ENCODE data around the gene STXBP1. TPM values are rescaled to one million over a fixed set of nuclear protein-coding genes. Genes with fewer than 3 reads are reported as not detected.

Gene STXBP1
- total RNA-seq, 6 experiments from 2014 or later = 1.8 to 13.5 (median 4.1) TPM

GRCh38 chr9:127568618-127568970 lies 43.5 kb upstream of the STXBP1 start:
- intact Hi-C loops (cut with DNase I) = no loop called here
- WGBS (ENCODE audit: insufficient coverage, low coverage, low lambda C conversion rate, missing lambda C conversion rate) = 4% methylated on average over 12 of the region's 50 CpGs
- no peak for DNase-seq
- peak overlapping the region; percentile 51 to 66 (median 62) for H3K4me3 ChIP-seq
- H3K4me1 ChIP-seq = peaks cover 0 to 33% (median 0%) of the 10 kb centered on the region in 4 donors
- no peaks in the 10 kb centered on the region for H3K27me3 ChIP-seq
- H3K27ac ChIP-seq = peak overlapping the region in 2 of 3 donors; percentile 47 to 75
- no peaks in the 10 kb centered on the region for H3K9me3 ChIP-seq
- ATAC-seq = no peak
- no peaks in the 10 kb centered on the region for H3K36me3 ChIP-seq
- TF ChIP-seq POLR2A (IDR thresholded peaks at IDR 0.05) (no peak), CTCF (IDR thresholded peaks at IDR 0.05) (no peak)

GRCh38 chr9:127568971-127569885 lies 42.8 kb upstream of the STXBP1 start:
- intact Hi-C loops (cut with DNase I) = no loop called here
- Histone ChIP-seq H3K27ac (peak overlapping the region; percentile 51 to 89 (median 69)), H3K4me1 (peaks cover 0 to 33% (median 0%) of the 10 kb centered on the region in 4 donors), H3K9me3 (no peaks in the 10 kb centered on the region), H3K4me3 (peak overlapping the region; percentile 53 to 66 (median 62)), H3K27me3 (no peaks in the 10 kb centered on the region), H3K36me3 (no peaks in the 10 kb centered on the region)
- peak; percentile 85 to 91 (median 87) for ATAC-seq
- TF ChIP-seq POLR2A (IDR thresholded peaks at IDR 0.05) (peak; percentile 29), CTCF (IDR thresholded peaks at IDR 0.05) (no peak)
- WGBS (ENCODE audit: insufficient coverage, low coverage, low lambda C conversion rate, missing lambda C conversion rate) = 1% methylated on average over 25 of the region's 78 CpGs
- peak; percentile 80 to 88 (median 84) for DNase-seq

GRCh38 chr9:127569886-127570401 lies 42.1 kb upstream of the STXBP1 start:
- peak overlapping the region in 1 of 3 donors; percentile 50 for H3K4me3 ChIP-seq
- H3K9me3 ChIP-seq = no peaks in the 10 kb centered on the region
- H3K4me1 ChIP-seq = peaks cover 0 to 33% (median 0%) of the 10 kb centered on the region in 4 donors
- peak overlapping the region in 2 of 3 donors; percentile 51 to 89 for H3K27ac ChIP-seq
- no peaks in the 10 kb centered on the region for H3K36me3 ChIP-seq
- no peaks in the 10 kb centered on the region for H3K27me3 ChIP-seq
- DNase-seq = no peak
- ATAC-seq = no peak
- TF ChIP-seq CTCF (IDR thresholded peaks at IDR 0.05) (no peak), POLR2A (IDR thresholded peaks at IDR 0.05) (no peak)
- WGBS (ENCODE audit: insufficient coverage, low coverage, low lambda C conversion rate, missing lambda C conversion rate) = 21% methylated on average over 4 of the region's 4 CpGs
- intact Hi-C loops (cut with DNase I) = no loop called here

GRCh38 chr9:127570533-127571111 lies 41.5 kb upstream of the STXBP1 start:
- no peaks in the 10 kb centered on the region for H3K36me3 ChIP-seq
- ATAC-seq (no peak), DNase-seq (no peak)
- H3K4me1 ChIP-seq = peaks cover 0 to 33% (median 0%) of the 10 kb centered on the region in 4 donors
- H3K9me3 ChIP-seq = no peaks in the 10 kb centered on the region
- no peak for TF ChIP-seq CTCF (IDR thresholded peaks at IDR 0.05)
- TF ChIP-seq POLR2A (IDR thresholded peaks at IDR 0.05) = no peak
- no peaks in the 10 kb centered on the region for H3K27me3 ChIP-seq
- no peak overlapping the region for H3K27ac ChIP-seq
- intact Hi-C loops (cut with DNase I) = no loop called here
- WGBS (ENCODE audit: insufficient coverage, low coverage, low lambda C conversion rate, missing lambda C conversion rate) = 70% methylated on average over 1 of the region's 3 CpGs
- no peak overlapping the region for H3K4me3 ChIP-seq

Measured in right lobe of liver (tissue), 6 donors.